ENCODE results near the gene GSDME.
"Not testable (repeated sequence)": the region's sequence is repeated elsewhere in the genome, so short reads cannot be mapped to it uniquely, and the experiment has no call there.

GSDME gene

GRCh38 chr7:24795407-24795767 lies 38.1 kb upstream of the GSDME start:
- H3K4me2 ChIP-seq (ENCODE audit: low read length, poor library complexity, severe bottlenecking): no peak overlapping the region
- H3K9ac ChIP-seq (ENCODE audit: low read length): no peak overlapping the region
- no peak overlapping the region for H2BK15ac ChIP-seq (ENCODE audit: low read depth, poor library complexity, severe bottlenecking)
- no peaks in the 10 kb centered on the region for H3K4me1 ChIP-seq (ENCODE audit: control insufficient read depth, insufficient read depth, low read depth, low read length)
- no peak overlapping the region for H2BK12ac ChIP-seq (ENCODE audit: low read length in 2 of 2)
- no peaks in the 10 kb centered on the region for H3K9me3 ChIP-seq (ENCODE audit: control insufficient read depth, low read length)
- no peak overlapping the region for H3K4me3 ChIP-seq (ENCODE audit: insufficient read depth in 1 of 2, low read depth in 1 of 2, low read length in 2 of 2)
- H2BK120ac ChIP-seq (ENCODE audit: low read depth, low read length): no peak overlapping the region
- H3K27me3 ChIP-seq (ENCODE audit: control insufficient read depth in 1 of 2, insufficient read depth in 1 of 2, low read length in 2 of 2): no peaks in the 10 kb centered on the region
- H2AK5ac ChIP-seq (ENCODE audit: low read length, severe bottlenecking): no peak overlapping the region
- H2BK5ac ChIP-seq (ENCODE audit: low read depth, low read length, poor library complexity, severe bottlenecking): no peak overlapping the region
- no peak overlapping the region for H3K23ac ChIP-seq (ENCODE audit: low read length in 2 of 2)
- 96% methylated on average over 9 of the region's 9 CpGs for WGBS
- H3K18ac ChIP-seq (ENCODE audit: low read depth in 1 of 2, low read length in 2 of 2): no peak overlapping the region
- H2AFZ ChIP-seq (ENCODE audit: low read depth, low read length): no peak overlapping the region
- H3K36me3 ChIP-seq (ENCODE audit: control insufficient read depth in 1 of 2, insufficient read depth in 2 of 2, low read depth in 1 of 2, low read length in 2 of 2): peaks cover 8 to 59% of the 10 kb centered on the region in 2 experiments
- no peak overlapping the region for H4K91ac ChIP-seq (ENCODE audit: low read length)
- no peaks in the 10 kb centered on the region for H3K79me1 ChIP-seq (replicated peaks; ENCODE audit: low read length, poor library complexity, severe bottlenecking)
- no peak overlapping the region for H4K8ac ChIP-seq (ENCODE audit: low read length)
- no peak overlapping the region for H3K4ac ChIP-seq (ENCODE audit: low read depth in 1 of 2, low read length in 2 of 2)
- H3K27ac ChIP-seq (ENCODE audit: low read length, poor library complexity, severe bottlenecking): no peak overlapping the region
- DNase-seq: no peak
- H3K14ac ChIP-seq (ENCODE audit: low read length in 2 of 2): no peak overlapping the region

- not testable (repeated sequence) for DNase-seq; H3K4me3 ChIP-seq (ENCODE audit: insufficient read depth in 1 of 2, low read depth in 1 of 2, low read length in 2 of 2); H4K8ac ChIP-seq (ENCODE audit: low read length); H3K79me1 ChIP-seq (replicated peaks; ENCODE audit: low read length, poor library complexity, severe bottlenecking); H3K4ac ChIP-seq (ENCODE audit: low read depth in 1 of 2, low read length in 2 of 2); H3K9ac ChIP-seq (ENCODE audit: low read length); H2AK5ac ChIP-seq (ENCODE audit: low read length, severe bottlenecking); H2AFZ ChIP-seq (ENCODE audit: low read depth, low read length); H3K18ac ChIP-seq (ENCODE audit: low read depth in 1 of 2, low read length in 2 of 2); H3K4me1 ChIP-seq (ENCODE audit: control insufficient read depth, insufficient read depth, low read depth, low read length); H2BK5ac ChIP-seq (ENCODE audit: low read depth, low read length, poor library complexity, severe bottlenecking); H3K9me3 ChIP-seq (ENCODE audit: control insufficient read depth, low read length); H2BK15ac ChIP-seq (ENCODE audit: low read depth, poor library complexity, severe bottlenecking); H3K23ac ChIP-seq (ENCODE audit: low read length in 2 of 2); H2BK120ac ChIP-seq (ENCODE audit: low read depth, low read length); H3K27ac ChIP-seq (ENCODE audit: low read length, poor library complexity, severe bottlenecking); H2BK12ac ChIP-seq (ENCODE audit: low read length in 2 of 2); H3K14ac ChIP-seq (ENCODE audit: low read length in 2 of 2); H4K91ac ChIP-seq (ENCODE audit: low read length); H3K4me2 ChIP-seq (ENCODE audit: low read length, poor library complexity, severe bottlenecking); H3K27me3 ChIP-seq (ENCODE audit: control insufficient read depth in 1 of 2, insufficient read depth in 1 of 2, low read length in 2 of 2)
- 97% methylated on average over 22 of the region's 22 CpGs for WGBS
- peaks cover 6 to 55% of the 10 kb centered on the region in 2 experiments for H3K36me3 ChIP-seq (ENCODE audit: control insufficient read depth in 1 of 2, insufficient read depth in 2 of 2, low read depth in 1 of 2, low read length in 2 of 2)
These were observed 37.6 kb upstream of the GSDME start for GRCh38 chr7:24794751-24795406.

- Histone ChIP-seq H3K4me1 (ENCODE audit: control insufficient read depth, insufficient read depth, low read depth, low read length) (no peaks in the 10 kb centered on the region), H4K8ac (ENCODE audit: low read length) (no peak overlapping the region), H3K9ac (ENCODE audit: low read length) (no peak overlapping the region), H3K18ac (ENCODE audit: low read depth in 1 of 2, low read length in 2 of 2) (no peak overlapping the region), H3K27ac (ENCODE audit: low read length, poor library complexity, severe bottlenecking) (no peak overlapping the region), H3K79me1 (replicated peaks; ENCODE audit: low read length, poor library complexity, severe bottlenecking) (no peaks in the 10 kb centered on the region), H3K4ac (ENCODE audit: low read depth in 1 of 2, low read length in 2 of 2) (no peak overlapping the region), H2BK12ac (ENCODE audit: low read length in 2 of 2) (no peak overlapping the region), H2BK15ac (ENCODE audit: low read depth, poor library complexity, severe bottlenecking) (no peak overlapping the region), H3K36me3 (ENCODE audit: control insufficient read depth in 1 of 2, insufficient read depth in 2 of 2, low read depth in 1 of 2, low read length in 2 of 2) (peaks cover 6 to 48% of the 10 kb centered on the region in 2 experiments), H3K9me3 (ENCODE audit: control insufficient read depth, low read length) (no peaks in the 10 kb centered on the region), H3K23ac (ENCODE audit: low read length in 2 of 2) (no peak overlapping the region), H2AK5ac (ENCODE audit: low read length, severe bottlenecking) (no peak overlapping the region), H3K4me2 (ENCODE audit: low read length, poor library complexity, severe bottlenecking) (no peak overlapping the region), H2BK5ac (ENCODE audit: low read depth, low read length, poor library complexity, severe bottlenecking) (no peak overlapping the region), H3K4me3 (ENCODE audit: insufficient read depth in 1 of 2, low read depth in 1 of 2, low read length in 2 of 2) (no peak overlapping the region), H4K91ac (ENCODE audit: low read length) (no peak overlapping the region), H2AFZ (ENCODE audit: low read depth, low read length) (no peak overlapping the region), H3K27me3 (ENCODE audit: control insufficient read depth in 1 of 2, insufficient read depth in 1 of 2, low read length in 2 of 2) (no peaks in the 10 kb centered on the region), H3K14ac (ENCODE audit: low read length in 2 of 2) (no peak overlapping the region), H2BK120ac (ENCODE audit: low read depth, low read length) (no peak overlapping the region)
- 80% methylated on average over 7 of the region's 9 CpGs for WGBS
- no peak for DNase-seq
These were observed 36.9 kb upstream of the GSDME start for GRCh38 chr7:24793982-24794648.

GRCh38 chr7:24788961-24789576 lies 31.8 kb upstream of the GSDME start:
- Histone ChIP-seq H3K4me2 (ENCODE audit: low read length, poor library complexity, severe bottlenecking) (no peak overlapping the region), H3K36me3 (ENCODE audit: control insufficient read depth in 1 of 2, insufficient read depth in 2 of 2, low read depth in 1 of 2, low read length in 2 of 2) (peaks cover 3 to 15% of the 10 kb centered on the region in 2 experiments), H3K4me1 (ENCODE audit: control insufficient read depth, insufficient read depth, low read depth, low read length) (peaks cover 5% of the 10 kb centered on the region), H3K4me3 (ENCODE audit: insufficient read depth in 1 of 2, low read depth in 1 of 2, low read length in 2 of 2) (no peak overlapping the region), H4K8ac (ENCODE audit: low read length) (no peak overlapping the region), H2BK5ac (ENCODE audit: low read depth, low read length, poor library complexity, severe bottlenecking) (no peak overlapping the region), H2AK5ac (ENCODE audit: low read length, severe bottlenecking) (no peak overlapping the region), H3K79me1 (replicated peaks; ENCODE audit: low read length, poor library complexity, severe bottlenecking) (no peaks in the 10 kb centered on the region), H3K14ac (ENCODE audit: low read length in 2 of 2) (no peak overlapping the region), H3K9ac (ENCODE audit: low read length) (no peak overlapping the region), H3K9me3 (ENCODE audit: control insufficient read depth, low read length) (no peaks in the 10 kb centered on the region), H3K27ac (ENCODE audit: low read length, poor library complexity, severe bottlenecking) (no peak overlapping the region), H3K4ac (ENCODE audit: low read depth in 1 of 2, low read length in 2 of 2) (no peak overlapping the region), H2BK12ac (ENCODE audit: low read length in 2 of 2) (no peak overlapping the region), H4K91ac (ENCODE audit: low read length) (no peak overlapping the region), H3K23ac (ENCODE audit: low read length in 2 of 2) (no peak overlapping the region), H2AFZ (ENCODE audit: low read depth, low read length) (no peak overlapping the region), H2BK120ac (ENCODE audit: low read depth, low read length) (no peak overlapping the region), H2BK15ac (ENCODE audit: low read depth, poor library complexity, severe bottlenecking) (no peak overlapping the region), H3K18ac (ENCODE audit: low read depth in 1 of 2, low read length in 2 of 2) (no peak overlapping the region), H3K27me3 (ENCODE audit: control insufficient read depth in 1 of 2, insufficient read depth in 1 of 2, low read length in 2 of 2) (no peaks in the 10 kb centered on the region)
- DNase-seq: no peak
- 96% methylated on average over 9 of the region's 10 CpGs for WGBS
